Epithelial cell of proximal tubule (primary cell): ENCODE data around the gene TPRG1. TPM values are rescaled to one million over a fixed set of nuclear protein-coding genes. Genes with fewer than 3 reads are reported as not detected.

ENCODE experiments used
- DNase-seq: peaks from one replicate; pipeline ENCODE4 v3.0.0-alpha.2; 2011; ENCODE audit warnings: low read depth
- H3K4me3 ChIP-seq: 2 replicates; pipeline ENCODE4 v1.5.1; 2011; ENCODE audit warnings: low read depth, mild to moderate bottlenecking, low read length
- CTCF ChIP-seq: conservative IDR thresholded peaks from 2 replicates; pipeline ENCODE4 v1.5.1; 2012; ENCODE audit warnings: low read depth, mild to moderate bottlenecking, low read length
- total RNA-seq: library from RNA; depleted of rRNA; stranded (reverse); fragments of >200 nt; gene quantifications from 2 replicates; pipeline ENCODE4 v1.2.3, GENCODE V29; 2015

TPRG1 gene
- total RNA-seq, 1 donor from 2014 or later, result not detected

DNA sequence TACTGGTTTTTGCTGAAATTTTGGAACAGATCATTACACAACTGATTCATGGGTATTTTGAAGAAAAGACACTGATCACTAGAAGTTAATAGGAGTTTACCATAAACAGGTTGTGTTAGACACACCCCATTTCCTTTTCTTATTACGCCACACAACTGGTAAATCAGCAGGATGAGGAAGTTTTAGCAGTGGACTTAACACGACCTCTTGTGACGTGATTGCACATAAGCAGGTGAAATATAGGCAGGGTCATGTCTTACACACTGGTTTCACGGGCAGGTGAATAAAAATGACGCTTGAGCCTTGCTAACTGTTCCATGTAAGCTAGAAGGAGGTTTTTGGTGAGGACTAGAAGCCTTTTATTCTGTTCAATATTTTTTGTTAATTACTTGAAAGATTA is 27.1 kb upstream of the TPRG1 start:
- TF ChIP-seq CTCF, result peak; percentile 53
- no peak for DNase-seq

GRCh38 chr3:189146848-189147247 is 24.9 kb upstream of the TPRG1 start:
- no peak overlapping the region for H3K4me3 ChIP-seq
- no peak for DNase-seq
- no peak for TF ChIP-seq CTCF

More for the DNA sequence above, 27.1 kb upstream of the TPRG1 start:
- H3K4me3 ChIP-seq, result no peak overlapping the region

GRCh38 chr3:189148081-189148507 is 23.7 kb upstream of the TPRG1 start:
- no peak overlapping the region for H3K4me3 ChIP-seq
- TF ChIP-seq CTCF, result peak; percentile 85
- DNase-seq, result no peak

DNA sequence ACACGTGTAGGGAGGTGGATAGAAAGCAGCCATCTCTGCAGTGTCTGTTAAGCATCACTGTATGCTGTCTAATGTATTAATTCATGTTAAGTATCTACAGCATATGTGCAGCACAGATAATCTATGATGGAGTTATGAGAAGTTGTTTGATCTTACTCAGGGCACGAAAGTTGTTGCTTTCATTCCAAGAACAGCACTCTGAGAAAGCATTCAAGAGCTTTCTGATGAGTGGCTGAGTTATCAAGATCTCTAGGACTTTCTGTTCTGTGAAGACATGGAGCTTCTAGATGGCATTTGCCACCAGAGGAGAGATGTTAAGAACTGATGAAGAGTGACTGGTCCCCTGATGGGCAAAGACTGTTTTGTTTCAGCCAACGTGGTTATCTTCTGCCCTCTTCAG is 22.6 kb upstream of the TPRG1 start:
- H3K4me3 ChIP-seq, result no peak overlapping the region
- DNase-seq, result no peak
- TF ChIP-seq CTCF, result no peak

DNA sequence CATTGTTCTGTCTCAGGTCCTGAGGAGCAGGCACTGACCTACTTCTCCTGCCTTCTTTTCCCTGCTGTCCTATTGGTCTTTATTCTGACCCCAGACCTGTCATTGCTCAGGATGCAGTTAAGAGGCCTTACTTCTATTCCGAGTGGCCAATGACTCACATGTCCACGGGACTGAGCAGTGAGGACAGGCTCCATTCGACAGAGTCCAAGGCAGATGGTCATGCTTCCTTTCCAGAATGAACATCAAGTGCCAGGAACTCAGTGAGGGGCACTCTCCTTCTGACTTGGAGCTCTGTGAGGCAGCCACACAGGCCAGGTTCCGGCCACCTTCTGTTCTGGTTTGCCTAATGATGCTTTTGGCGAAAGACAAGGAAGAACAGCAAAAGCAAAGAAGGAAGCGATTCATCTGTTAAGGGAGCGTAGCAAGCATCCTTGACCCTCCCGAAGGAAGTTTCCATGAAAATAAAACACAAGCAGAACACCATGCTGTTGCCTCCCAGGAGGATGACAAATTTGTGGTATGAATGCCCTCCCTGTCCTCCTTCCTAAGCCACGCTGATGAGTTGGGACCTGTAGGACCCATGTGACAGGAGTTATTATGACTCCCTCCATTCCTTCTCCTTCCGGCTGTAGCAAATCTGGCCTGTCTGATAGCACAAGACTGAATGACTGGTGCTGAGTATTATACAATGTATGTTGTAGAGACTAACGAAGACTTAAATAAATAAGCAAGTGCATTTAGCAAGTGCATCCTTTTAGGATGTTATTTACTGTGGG is 14.4 kb upstream of the TPRG1 start:
- no peak for DNase-seq
- no peak overlapping the region for H3K4me3 ChIP-seq
- no peak for TF ChIP-seq CTCF

DNA sequence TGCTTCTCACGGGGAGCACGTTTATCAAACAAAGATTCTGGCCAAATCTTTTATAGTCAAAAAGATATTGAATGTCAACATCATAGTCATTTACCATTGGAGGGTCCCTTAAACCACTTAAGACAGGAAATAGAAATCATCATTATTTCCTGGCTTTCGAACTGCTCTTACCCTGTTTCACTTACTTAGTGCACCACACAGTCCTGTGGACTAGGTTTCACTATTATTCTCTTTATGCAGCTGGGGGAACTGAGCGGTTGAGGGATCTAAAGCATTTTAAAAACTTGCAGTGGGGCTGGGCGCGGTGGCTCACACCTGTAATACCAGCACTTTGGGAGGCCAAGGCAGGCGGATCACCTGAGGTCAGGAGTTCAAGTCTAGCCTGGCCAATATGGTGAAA is 13.7 kb upstream of the TPRG1 start:
- DNase-seq, result no peak
- H3K4me3 ChIP-seq, result no peak overlapping the region
- no peak for TF ChIP-seq CTCF
